Activated T-cell treated with anti-CD3 and anti-CD28 coated beads for 24 hours (primary cell): ENCODE results near the gene KCNH3.
"Not testable (repeated sequence)": the region's sequence is repeated elsewhere in the genome, so short reads cannot be mapped to it uniquely, and the experiment has no call there.

Experiments
- DNase-seq: peaks from one replicate; pipeline ENCODE4 v3.0.0-alpha.2; 2020; ENCODE audit warnings: low read depth

The KCNH3 gene

DNA sequence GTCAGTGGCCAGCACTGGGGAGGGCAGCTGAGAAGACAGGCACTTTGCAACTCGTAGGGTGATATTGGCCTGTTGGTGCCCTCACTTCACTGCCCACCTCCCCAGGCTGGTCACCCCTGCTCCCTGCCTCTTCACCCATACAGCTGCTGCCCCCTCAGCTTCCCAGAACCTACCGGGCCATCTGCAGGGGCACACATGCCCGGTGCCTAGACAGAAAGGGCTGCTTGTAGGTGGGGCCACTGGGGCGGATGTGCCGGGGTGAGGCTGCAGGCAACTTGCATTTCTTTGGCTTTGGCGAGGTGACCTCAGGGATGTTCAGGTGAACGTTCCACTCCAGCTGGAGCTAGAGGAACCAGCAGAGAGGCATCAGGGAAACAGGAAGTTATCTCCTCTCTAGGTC, 49.5 kb downstream of the KCNH3 start:
- DNase-seq = no peak

DNA sequence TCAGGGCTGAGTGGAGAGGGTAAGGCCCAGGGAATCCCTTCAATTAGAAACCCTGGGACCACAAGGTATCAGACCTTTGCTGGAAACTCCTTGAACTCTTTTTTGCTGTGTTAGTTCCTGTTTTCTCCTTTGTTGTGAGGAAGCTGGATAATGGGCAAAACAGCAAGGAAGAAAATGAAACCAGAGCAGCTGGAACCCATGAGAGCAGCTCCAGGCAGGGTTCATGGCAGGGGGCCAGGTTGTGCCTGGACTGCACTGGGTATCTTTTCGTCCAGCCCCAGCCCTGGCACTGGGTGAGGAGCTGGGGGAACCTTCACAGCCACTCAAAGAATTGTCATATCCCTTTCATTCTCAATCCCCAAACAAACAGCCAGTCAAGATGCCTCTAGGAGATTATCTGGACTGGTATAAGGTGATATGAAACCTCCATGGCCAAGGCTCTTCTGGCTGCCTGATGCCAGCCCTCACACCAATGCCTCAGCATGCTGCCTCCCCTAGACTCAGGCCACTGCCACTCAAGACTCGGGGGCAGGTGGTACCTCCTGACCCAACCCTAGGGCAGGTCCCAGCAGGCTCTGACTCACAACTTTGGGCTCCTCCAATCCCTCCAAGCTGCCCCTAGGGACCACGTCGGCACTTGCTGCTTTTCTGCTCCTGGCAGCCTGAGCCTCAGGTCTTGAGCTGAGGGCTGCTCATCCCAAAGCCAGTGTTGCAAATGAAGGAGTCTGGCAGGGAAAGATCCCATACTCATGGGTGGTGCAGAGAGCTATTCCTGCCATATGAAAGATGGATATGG, 50.1 kb downstream of the KCNH3 start:
- DNase-seq = no peak

DNA sequence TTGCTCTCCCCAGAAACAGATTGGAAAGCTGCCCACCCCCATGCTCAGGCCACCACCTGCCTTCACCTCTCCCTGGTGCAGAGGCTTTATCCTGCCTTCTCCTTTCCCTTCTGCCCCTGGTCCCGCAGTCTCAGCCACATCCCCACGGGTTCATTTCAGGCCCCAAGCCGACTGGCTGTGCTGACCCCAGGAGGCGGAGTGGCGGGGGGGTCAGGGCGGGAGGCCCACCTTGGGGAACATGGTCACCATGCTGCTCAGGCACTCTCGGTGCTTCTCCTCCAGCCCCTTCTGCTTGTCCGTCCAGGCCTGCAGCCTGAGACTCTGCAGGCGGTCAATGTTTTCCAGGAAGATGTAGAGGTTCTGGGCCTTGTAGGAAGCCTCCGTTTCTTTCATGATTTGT, 59.7 kb downstream of the KCNH3 start:
- DNase-seq = no peak

GRCh38 chr12:49599961-49600360, 61.1 kb downstream of the KCNH3 start:
- DNase-seq = no peak

GRCh38 chr12:49603721-49604120, 64.9 kb downstream of the KCNH3 start:
- DNase-seq = no peak

DNA sequence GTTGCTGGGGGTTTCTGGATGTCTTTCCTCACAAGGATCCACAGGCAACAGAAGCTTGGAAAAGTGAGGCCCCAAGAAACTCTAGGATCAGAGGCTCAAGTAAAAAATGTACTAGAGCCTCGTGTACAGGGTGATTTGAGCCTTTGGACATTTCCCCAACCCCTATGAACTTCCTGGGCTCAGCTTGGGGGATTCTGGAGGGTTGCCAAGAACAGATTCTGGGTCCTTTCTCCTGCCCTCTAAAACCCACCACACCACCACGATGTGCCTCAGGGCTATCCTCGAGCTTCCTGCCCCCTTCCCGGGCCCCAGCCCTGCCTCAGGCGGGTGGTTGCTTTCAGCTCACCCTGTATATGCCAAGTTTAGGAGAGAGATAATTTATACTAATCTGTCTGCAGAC, 66.0 kb downstream of the KCNH3 start:
- no peak for DNase-seq

GRCh38 chr12:49605539-49605938, 66.7 kb downstream of the KCNH3 start, which contains the start of gene FAM186B:
Gene FAM186B (minus strand): TSS chr12:49605639. CDS start chr12:49605477, 162 bp downstream.
- not testable (repeated sequence) for DNase-seq
